Coronary artery (tissue), 2 donors: Measurements from ENCODE around the gene SLC25A39.

Experiments
- DNase-seq: peaks from one replicate; pipeline ENCODE4 v3.0.0-alpha.2; 2017; ENCODE audit warnings: low spot score
- H3K27ac ChIP-seq, 2 donors: fragments of 200-600 bp; sonication (generic); one replicate each; pipeline ENCODE4 v1.5.1; 2016 to 2019
- H3K4me3 ChIP-seq: fragments of 200-600 bp; sonication (generic); 2 replicates; pipeline ENCODE4 v1.5.1; 2016; ENCODE audit warnings: mild to moderate bottlenecking, moderate library complexity
- TF ChIP-seq, protein P1 (sequence below): fragments of 200-600 bp; sonication (generic); IDR thresholded peaks from one replicate; pipeline ENCODE4 v1.5.1; 2019; ENCODE audit warnings: antibody characterized with exemption

SLC25A39 gene

DNA sequence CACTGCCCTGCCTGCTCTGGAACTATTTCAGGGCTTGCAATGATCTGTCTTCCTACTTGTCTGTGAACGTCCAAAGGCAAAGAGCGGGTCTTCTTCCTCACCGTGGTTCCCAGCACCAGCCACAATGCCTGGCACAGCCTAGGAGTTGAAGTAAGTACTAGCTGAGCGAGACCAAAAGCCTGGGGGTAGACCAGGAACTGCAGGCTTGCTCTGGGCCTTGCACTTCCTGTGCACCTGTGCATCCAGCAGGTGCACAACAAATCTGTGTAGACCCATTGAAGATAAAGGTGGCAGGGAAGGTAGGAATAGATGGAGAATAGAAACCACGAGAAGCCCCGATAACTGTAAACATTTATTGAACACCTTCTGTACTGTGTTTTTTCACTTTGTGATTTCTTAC lies 34.4 kb upstream of the SLC25A39 start:
- Histone ChIP-seq H3K4me3 (no peak overlapping the region), H3K27ac (no peak overlapping the region)
- TF ChIP-seq, protein P1, sequence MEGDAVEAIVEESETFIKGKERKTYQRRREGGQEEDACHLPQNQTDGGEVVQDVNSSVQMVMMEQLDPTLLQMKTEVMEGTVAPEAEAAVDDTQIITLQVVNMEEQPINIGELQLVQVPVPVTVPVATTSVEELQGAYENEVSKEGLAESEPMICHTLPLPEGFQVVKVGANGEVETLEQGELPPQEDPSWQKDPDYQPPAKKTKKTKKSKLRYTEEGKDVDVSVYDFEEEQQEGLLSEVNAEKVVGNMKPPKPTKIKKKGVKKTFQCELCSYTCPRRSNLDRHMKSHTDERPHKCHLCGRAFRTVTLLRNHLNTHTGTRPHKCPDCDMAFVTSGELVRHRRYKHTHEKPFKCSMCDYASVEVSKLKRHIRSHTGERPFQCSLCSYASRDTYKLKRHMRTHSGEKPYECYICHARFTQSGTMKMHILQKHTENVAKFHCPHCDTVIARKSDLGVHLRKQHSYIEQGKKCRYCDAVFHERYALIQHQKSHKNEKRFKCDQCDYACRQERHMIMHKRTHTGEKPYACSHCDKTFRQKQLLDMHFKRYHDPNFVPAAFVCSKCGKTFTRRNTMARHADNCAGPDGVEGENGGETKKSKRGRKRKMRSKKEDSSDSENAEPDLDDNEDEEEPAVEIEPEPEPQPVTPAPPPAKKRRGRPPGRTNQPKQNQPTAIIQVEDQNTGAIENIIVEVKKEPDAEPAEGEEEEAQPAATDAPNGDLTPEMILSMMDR, result no peak
- DNase-seq, result no peak

DNA sequence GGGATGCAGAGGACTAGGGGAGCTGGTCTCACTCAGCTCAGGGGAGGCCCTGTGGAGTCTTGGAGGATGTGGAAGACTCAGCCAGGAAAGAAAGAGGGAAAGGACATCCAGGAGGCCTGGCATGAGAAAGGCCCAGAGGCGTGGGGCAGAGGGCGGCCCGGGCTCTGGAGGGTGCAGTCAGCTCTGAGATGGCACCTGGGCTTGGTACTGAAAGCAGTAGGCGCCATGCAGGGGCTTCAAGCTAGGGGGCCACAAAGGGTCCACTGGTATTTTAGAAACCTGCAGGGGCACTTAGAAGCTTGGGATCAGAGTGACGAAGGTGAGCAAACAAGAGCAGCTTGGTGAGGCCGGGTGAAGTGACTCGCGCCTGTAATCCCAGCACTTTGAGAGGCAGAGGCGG lies 33.4 kb upstream of the SLC25A39 start:
- no peak for DNase-seq
- Histone ChIP-seq H3K27ac (no peak overlapping the region), H3K4me3 (no peak overlapping the region)
- TF ChIP-seq, protein P1, result no peak

DNA sequence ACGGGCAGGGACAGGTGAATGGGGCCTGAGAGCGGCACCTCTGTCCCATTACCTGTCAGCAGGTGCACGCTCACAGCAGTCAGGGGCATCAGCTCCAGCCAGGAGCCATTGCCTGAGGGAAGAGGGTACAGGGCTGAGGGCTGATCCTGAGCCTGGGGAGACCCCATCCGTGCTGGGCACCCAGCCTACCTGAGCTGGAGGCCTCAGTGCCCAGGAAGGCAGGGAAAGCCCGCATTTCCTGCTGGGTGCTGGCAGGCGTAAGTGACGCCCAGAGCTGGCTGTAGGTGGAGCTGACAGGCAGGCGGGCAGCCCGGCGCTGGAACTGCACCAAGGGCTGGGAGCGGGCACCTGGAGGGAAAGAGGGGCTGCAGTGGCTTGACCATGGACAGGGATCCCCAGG lies 31.6 kb upstream of the SLC25A39 start:
- H3K4me3 ChIP-seq, result no peak overlapping the region
- no peak for DNase-seq
- H3K27ac ChIP-seq, result no peak overlapping the region
- TF ChIP-seq, protein P1, result no peak

DNA sequence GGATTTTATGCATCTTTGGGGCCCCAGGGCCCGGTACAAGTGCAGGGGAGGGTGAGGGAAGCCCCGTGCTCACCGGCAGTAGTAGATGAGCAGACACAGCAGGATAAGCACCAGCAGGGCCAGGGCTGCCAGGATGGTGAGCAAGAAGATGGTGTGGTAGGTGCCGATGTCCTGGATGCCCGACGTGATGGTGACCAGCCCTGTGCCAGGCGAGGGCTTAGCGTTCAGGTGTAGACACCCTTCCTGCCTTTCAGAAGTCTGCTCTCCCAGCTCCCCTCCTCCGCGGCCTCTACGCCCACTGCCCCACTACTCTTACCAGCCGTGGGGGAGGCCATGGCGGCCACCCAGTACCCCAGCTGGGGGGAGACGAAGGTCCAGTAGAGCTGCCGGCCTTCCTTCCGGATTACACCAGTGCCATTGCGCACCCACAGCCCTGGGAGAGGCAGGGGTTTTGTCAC lies 31.0 kb upstream of the SLC25A39 start:
- H3K27ac ChIP-seq, result no peak overlapping the region
- DNase-seq, result no peak
- H3K4me3 ChIP-seq, result no peak overlapping the region
- TF ChIP-seq, protein P1, result no peak

DNA sequence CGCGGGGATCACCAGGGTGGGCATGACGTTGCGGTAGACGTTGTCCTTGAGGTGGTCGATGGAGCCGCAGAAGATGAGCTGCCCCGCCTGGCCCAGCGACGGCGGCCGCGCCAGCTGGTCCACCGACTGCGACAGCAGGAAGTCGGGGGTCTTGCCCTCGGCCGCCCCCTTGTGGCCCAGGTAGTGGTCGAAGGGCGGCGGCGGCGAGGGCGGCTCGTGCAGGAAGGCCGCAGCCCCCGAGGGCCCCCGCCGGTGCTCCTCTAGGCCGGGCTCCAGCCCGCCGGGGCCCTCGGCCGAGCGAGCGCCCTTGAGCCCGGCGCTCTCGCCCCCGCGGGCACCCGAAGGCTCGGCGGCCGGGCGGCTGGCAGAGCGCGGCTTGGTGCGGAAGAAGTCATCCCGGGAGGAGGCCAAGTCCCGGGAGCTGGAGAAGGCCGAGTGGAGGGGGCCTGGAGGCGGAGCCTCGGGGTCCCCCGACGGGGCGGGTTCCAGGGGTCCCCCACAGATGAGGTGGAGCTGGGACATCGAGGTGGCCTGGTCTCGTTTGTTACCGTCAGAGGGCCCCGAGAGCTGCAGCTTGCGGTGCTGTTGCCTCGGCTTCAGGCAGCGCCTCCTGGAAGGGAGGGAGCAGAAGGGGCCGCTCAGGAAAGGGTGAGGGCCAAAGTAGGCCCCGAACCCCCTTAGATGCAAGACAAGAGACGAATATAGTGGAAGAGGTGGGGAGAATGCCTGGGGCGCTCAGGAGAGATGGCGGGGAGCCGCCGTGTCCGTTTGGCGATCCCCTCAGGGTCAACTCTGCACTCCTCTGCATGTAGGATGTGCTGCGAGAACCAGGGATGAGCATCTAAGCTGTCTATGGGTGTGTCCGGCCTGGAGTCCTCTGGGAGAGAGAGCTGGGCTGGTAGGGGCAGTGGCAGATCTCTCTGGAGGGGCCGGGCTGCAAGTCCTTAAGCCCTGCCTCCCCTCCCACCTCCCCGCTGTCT lies 30.2 kb upstream of the SLC25A39 start:
- DNase-seq, result no peak
- H3K4me3 ChIP-seq, result peak overlapping the region; percentile 74
- peak overlapping the region in 1 of 2 donors; percentile 61 for H3K27ac ChIP-seq
- TF ChIP-seq, protein P1, result no peak

DNA sequence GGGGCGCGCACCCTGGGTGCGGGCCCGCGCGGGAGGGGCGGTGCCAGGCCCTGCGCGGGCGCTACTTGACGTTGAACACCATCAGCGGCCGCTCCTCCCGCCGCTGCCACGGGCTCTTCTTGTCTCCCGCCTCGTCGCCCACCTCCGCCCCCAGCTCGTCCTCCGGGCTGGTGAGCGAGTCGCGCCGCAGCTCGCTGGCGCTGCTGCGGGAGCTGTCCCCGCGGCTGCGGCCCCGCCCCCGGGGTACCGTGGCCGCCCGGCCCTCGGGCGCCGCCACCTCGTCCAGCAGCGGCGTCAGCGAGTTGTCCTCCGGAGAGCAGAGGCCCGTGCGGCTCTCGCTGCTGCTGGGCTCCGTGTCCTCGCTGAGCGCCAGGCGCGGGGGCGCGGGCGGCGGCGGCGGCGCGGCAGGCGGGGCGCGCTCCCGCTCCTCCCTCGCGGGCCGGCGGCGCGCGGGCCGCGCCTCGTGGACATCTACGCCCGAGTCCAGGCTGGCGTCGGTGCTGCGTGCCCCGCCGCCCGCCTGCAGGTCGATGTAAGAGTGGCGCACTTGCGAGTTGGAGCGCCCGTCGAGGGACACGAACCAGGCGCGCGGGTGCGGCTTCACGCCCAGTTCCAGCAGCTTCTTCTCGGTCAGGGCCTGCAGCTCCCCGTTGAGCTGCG lies 29.2 kb upstream of the SLC25A39 start:
- peak overlapping the region in 1 of 2 donors; percentile 61 for H3K27ac ChIP-seq
- TF ChIP-seq, protein P1, result no peak
- peak overlapping the region; percentile 74 for H3K4me3 ChIP-seq
- DNase-seq, result no peak
